ENCODE data around the gene RAB11FIP4.

RAB11FIP4 gene

GRCh38 chr17:31554930-31555329, 163.5 kb downstream of the RAB11FIP4 start:
- H3K36me3 ChIP-seq (ENCODE audit: insufficient read depth, low read length) = no peaks in the 10 kb centered on the region
- no peaks in the 10 kb centered on the region for H3K9me3 ChIP-seq (ENCODE audit: insufficient read depth, low read length, severe bottlenecking)
- H3K4me3 ChIP-seq (ENCODE audit: low read depth in 1 of 2, low read length in 2 of 2) = no peak overlapping the region
- no peak overlapping the region for H2AFZ ChIP-seq (ENCODE audit: low read depth, low read length)
- no peaks in the 10 kb centered on the region for H3K79me2 ChIP-seq (ENCODE audit: insufficient read depth, low read length)
- peaks cover 5% of the 10 kb centered on the region for H3K27me3 ChIP-seq (ENCODE audit: insufficient read depth, low read length, poor library complexity)
- DNase-seq = no peak
- H3K9ac ChIP-seq (ENCODE audit: low read depth, low read length) = no peak overlapping the region
- no peaks in the 10 kb centered on the region for H4K20me1 ChIP-seq (ENCODE audit: insufficient read depth, low read length)
- no peak overlapping the region for H3K4me2 ChIP-seq (ENCODE audit: insufficient read depth, low read length)
- ATAC-seq (ENCODE audit: insufficient read depth, low read depth) = no peak
- H3K27ac ChIP-seq (ENCODE audit: low read length) = no peak overlapping the region
- no peak for TF ChIP-seq CTCF (IDR thresholded peaks at IDR 0.05; ENCODE audit: borderline replicate concordance, extremely low read depth, low read length, poor library complexity, severe bottlenecking)
- TF ChIP-seq EZH2 (IDR thresholded peaks at IDR 0.05; ENCODE audit: borderline replicate concordance, low read depth, low read length, severe bottlenecking) = no peak
- peaks cover 31% of the 10 kb centered on the region for H3K4me1 ChIP-seq (ENCODE audit: insufficient read depth, low read length)

GRCh38 chr17:31556969-31557645, 165.6 kb downstream of the RAB11FIP4 start:
- DNase-seq (no peak), ATAC-seq (ENCODE audit: insufficient read depth, low read depth) (no peak)
- no peak overlapping the region for H3K4me2 ChIP-seq (ENCODE audit: insufficient read depth, low read length)
- no peaks in the 10 kb centered on the region for H3K79me2 ChIP-seq (ENCODE audit: insufficient read depth, low read length)
- no peak overlapping the region for H3K9ac ChIP-seq (ENCODE audit: low read depth, low read length)
- H4K20me1 ChIP-seq (ENCODE audit: insufficient read depth, low read length) = no peaks in the 10 kb centered on the region
- no peak overlapping the region for H3K4me3 ChIP-seq (ENCODE audit: low read depth in 1 of 2, low read length in 2 of 2)
- peaks cover 5% of the 10 kb centered on the region for H3K27me3 ChIP-seq (ENCODE audit: insufficient read depth, low read length, poor library complexity)
- H3K9me3 ChIP-seq (ENCODE audit: insufficient read depth, low read length, severe bottlenecking) = no peaks in the 10 kb centered on the region
- H2AFZ ChIP-seq (ENCODE audit: low read depth, low read length) = no peak overlapping the region
- no peaks in the 10 kb centered on the region for H3K36me3 ChIP-seq (ENCODE audit: insufficient read depth, low read length)
- H3K4me1 ChIP-seq (ENCODE audit: insufficient read depth, low read length) = peaks cover 21% of the 10 kb centered on the region
- no peak overlapping the region for H3K27ac ChIP-seq (ENCODE audit: low read length)
- no peak for TF ChIP-seq CTCF (IDR thresholded peaks at IDR 0.05; ENCODE audit: borderline replicate concordance, extremely low read depth, low read length, poor library complexity, severe bottlenecking)

- Histone ChIP-seq H3K4me1 (ENCODE audit: insufficient read depth, low read length) (peaks cover 18% of the 10 kb centered on the region), H3K27me3 (ENCODE audit: insufficient read depth, low read length, poor library complexity) (peaks cover 5% of the 10 kb centered on the region), H3K9ac (ENCODE audit: low read depth, low read length) (peak overlapping the region; percentile 57), H2AFZ (ENCODE audit: low read depth, low read length) (peak overlapping the region; percentile 79), H3K4me2 (ENCODE audit: insufficient read depth, low read length) (peak overlapping the region; percentile 79), H3K36me3 (ENCODE audit: insufficient read depth, low read length) (no peaks in the 10 kb centered on the region), H3K27ac (ENCODE audit: low read length) (no peak overlapping the region), H4K20me1 (ENCODE audit: insufficient read depth, low read length) (no peaks in the 10 kb centered on the region), H3K79me2 (ENCODE audit: insufficient read depth, low read length) (no peaks in the 10 kb centered on the region), H3K9me3 (ENCODE audit: insufficient read depth, low read length, severe bottlenecking) (no peaks in the 10 kb centered on the region), H3K4me3 (ENCODE audit: low read depth in 1 of 2, low read length in 2 of 2) (peak overlapping the region; percentile 1 to 62; a peak in 3 of 4 replicates)
- TF ChIP-seq CTCF (IDR thresholded peaks at IDR 0.05; ENCODE audit: borderline replicate concordance, extremely low read depth, low read length, poor library complexity, severe bottlenecking) (peak; percentile 63), EZH2 (IDR thresholded peaks at IDR 0.05; ENCODE audit: borderline replicate concordance, low read depth, low read length, severe bottlenecking) (peak; percentile 68)
- DNase-seq = peak; percentile 67
- peak; percentile 94 for ATAC-seq (ENCODE audit: insufficient read depth, low read depth)
These were observed 167.5 kb downstream of the RAB11FIP4 start for GRCh38 chr17:31558748-31559583.
